NT2/D1 (cell line): ENCODE data around the gene NEGR1.

Experiments used
- DNase-seq: peaks from one replicate; pipeline ENCODE4 v3.0.0-alpha.2; 2011; ENCODE audit warnings: low read depth, low spot score
- H3K27me3 ChIP-seq: 2 replicates; pipeline ENCODE4 v1.6.0; 2011; ENCODE audit warnings: mild to moderate bottlenecking; ENCODE audit not compliant: insufficient read length, insufficient read depth
- H3K36me3 ChIP-seq: 2 replicates; pipeline ENCODE4 v1.6.1; 2011; ENCODE audit warnings: mild to moderate bottlenecking, low read length, mixed read lengths; ENCODE audit not compliant: insufficient read depth, insufficient read length
- H3K4me1 ChIP-seq: 2 replicates; pipeline ENCODE4 v1.5.1; 2011; ENCODE audit not compliant: insufficient read depth, insufficient read length
- H3K4me3 ChIP-seq: 2 replicates; pipeline ENCODE4 v1.5.1; 2011; ENCODE audit warnings: low read depth; ENCODE audit not compliant: insufficient read length
- H3K9ac ChIP-seq: 2 replicates; pipeline ENCODE4 v1.6.0; 2011; ENCODE audit warnings: low read depth; ENCODE audit not compliant: insufficient read length
- H3K9me3 ChIP-seq: 2 replicates; pipeline ENCODE4 v1.5.1; 2011; ENCODE audit warnings: mild to moderate bottlenecking, low read length; ENCODE audit not compliant: insufficient read depth
- SUZ12 ChIP-seq: IDR thresholded peaks from 2 replicates; pipeline ENCODE4 v1.6.1; 2011; ENCODE audit not compliant: insufficient read length, insufficient read depth; ENCODE audit errors: extremely low read depth
- YY1 ChIP-seq: IDR thresholded peaks from 2 replicates; pipeline ENCODE4 v1.6.1; 2011; ENCODE audit not compliant: insufficient read length, insufficient read depth
- ZNF274 ChIP-seq: IDR thresholded peaks from 2 replicates; pipeline ENCODE4 v1.6.1; 2011; ENCODE audit warnings: mild to moderate bottlenecking, low read depth, low read length

The NEGR1 gene

DNA sequence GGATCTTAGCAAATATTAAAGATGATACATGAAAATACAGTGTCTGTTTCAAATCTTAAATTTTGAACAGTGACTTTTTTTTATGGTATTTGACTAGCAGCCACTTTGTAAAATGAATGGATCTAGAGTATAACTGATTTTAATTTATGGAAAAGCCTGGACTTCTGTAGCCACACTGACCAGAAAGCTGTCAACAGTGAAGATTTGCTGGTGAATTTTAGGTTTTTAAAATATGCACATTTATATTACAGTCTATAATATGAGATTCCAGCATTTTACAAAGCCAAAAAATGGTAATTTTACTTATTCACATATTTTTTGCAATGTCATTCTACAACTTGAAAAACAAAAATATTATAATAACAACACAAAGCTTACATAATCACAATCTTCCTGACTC, 131.8 kb downstream of the NEGR1 start:
- H3K4me3 ChIP-seq = no peak overlapping the region
- H3K36me3 ChIP-seq = no peaks in the 10 kb centered on the region
- no peaks in the 10 kb centered on the region for H3K9me3 ChIP-seq
- H3K4me1 ChIP-seq = no peaks in the 10 kb centered on the region
- H3K9ac ChIP-seq = no peak overlapping the region
- TF ChIP-seq ZNF274 = no peak
- no peak for TF ChIP-seq SUZ12
- no peak for TF ChIP-seq YY1
- H3K27me3 ChIP-seq = no peaks in the 10 kb centered on the region
- DNase-seq = no peak

DNA sequence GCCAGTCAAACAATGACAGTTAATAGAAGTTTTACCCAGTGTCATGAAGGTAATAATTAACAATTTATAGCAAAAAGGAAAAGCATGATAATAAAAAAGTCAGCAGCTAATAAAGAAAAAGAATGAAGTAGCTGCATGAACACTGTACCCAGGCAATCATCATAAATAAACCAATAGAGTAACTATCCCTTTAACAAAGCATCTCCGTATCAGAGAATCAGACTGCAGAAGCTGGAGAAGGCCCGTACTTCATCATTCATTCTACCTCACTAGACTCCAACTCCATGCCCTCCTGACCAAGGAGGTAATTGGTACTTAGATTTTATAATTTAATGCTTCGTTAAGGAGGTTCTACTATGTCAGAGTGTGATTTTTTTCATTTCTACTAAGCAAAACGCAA, 140.5 kb downstream of the NEGR1 start:
- no peaks in the 10 kb centered on the region for H3K4me1 ChIP-seq
- 0 out of 2 replicates have a peak, but pooled peaks cover 6% of the 10 kb centered on the region for H3K9me3 ChIP-seq
- TF ChIP-seq ZNF274 (no peak), YY1 (no peak), SUZ12 (no peak)
- no peak overlapping the region for H3K9ac ChIP-seq
- DNase-seq = no peak
- H3K4me3 ChIP-seq = no peak overlapping the region
- H3K27me3 ChIP-seq = no peaks in the 10 kb centered on the region
- H3K36me3 ChIP-seq = no peaks in the 10 kb centered on the region

DNA sequence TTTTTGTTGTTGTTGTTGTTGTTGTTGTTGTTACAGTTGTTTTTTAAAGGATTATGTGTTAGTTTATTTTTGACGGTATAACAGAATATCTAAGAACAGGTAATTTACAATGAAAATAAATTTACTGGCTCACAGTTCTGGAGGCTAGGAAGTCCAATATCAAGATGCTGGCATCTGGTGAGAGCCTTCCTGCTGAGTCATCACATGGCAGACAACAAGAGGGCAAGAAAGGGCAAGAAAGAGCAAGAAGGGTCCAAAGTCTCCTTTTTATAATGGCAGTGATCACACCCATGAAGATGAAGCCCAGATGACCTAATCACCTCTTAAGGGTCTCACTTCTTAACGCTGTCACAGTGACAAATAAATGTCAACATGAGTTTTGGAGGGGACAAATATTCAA, 142.1 kb downstream of the NEGR1 start:
- H3K4me1 ChIP-seq = no peaks in the 10 kb centered on the region
- no peaks in the 10 kb centered on the region for H3K27me3 ChIP-seq
- H3K9ac ChIP-seq = no peak overlapping the region
- no peaks in the 10 kb centered on the region for H3K36me3 ChIP-seq
- H3K9me3 ChIP-seq = 0 out of 2 replicates have a peak, but pooled peaks cover 6% of the 10 kb centered on the region
- TF ChIP-seq YY1 (no peak), ZNF274 (no peak)
- DNase-seq = no peak
- no peak overlapping the region for H3K4me3 ChIP-seq

DNA sequence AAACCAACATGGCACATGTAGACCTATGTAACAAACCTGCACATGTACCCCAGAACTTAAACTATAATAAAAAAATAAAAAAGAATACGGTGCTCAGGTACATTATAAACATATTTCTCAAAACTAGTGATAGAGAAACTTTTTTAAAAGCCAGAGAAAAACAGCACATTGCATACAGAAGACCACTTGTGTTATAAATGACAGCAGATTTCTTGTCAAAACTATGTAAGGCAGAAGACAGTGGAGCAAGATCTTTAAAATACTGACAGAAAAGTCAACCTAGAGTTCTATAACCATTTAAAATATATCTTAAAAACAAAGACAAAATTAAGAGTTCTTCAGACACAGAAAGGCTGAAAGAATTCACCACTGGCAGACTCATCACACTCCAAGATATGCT, 144.7 kb downstream of the NEGR1 start:
- TF ChIP-seq YY1 (no peak), SUZ12 (no peak), ZNF274 (no peak)
- H3K9me3 ChIP-seq = 0 out of 2 replicates have a peak, but pooled peaks cover 6% of the 10 kb centered on the region
- no peaks in the 10 kb centered on the region for H3K27me3 ChIP-seq
- no peak for DNase-seq
- H3K9ac ChIP-seq = no peak overlapping the region
- H3K4me1 ChIP-seq = no peaks in the 10 kb centered on the region
- H3K36me3 ChIP-seq = no peaks in the 10 kb centered on the region
- no peak overlapping the region for H3K4me3 ChIP-seq

DNA sequence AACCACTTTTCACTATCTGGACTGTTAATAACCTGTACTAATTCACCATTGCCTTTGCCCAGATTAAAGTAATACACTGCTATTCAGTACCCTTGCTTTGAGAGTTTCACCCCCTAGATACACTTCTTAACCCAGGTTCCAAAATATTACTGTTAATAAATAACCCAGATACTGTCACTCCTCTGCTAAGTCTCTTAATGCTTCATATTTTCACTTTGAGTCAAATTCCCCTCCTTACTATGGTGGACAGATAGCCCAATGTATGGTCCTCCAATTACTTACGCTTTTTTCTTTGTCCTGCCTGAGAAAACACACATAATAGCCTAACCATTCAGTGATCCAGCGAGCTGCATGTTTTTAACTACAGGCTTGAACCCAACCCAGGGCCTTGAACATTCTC, 152.5 kb downstream of the NEGR1 start:
- H3K4me3 ChIP-seq = no peak overlapping the region
- no peaks in the 10 kb centered on the region for H3K4me1 ChIP-seq
- no peaks in the 10 kb centered on the region for H3K36me3 ChIP-seq
- no peaks in the 10 kb centered on the region for H3K9me3 ChIP-seq
- no peak overlapping the region for H3K9ac ChIP-seq
- no peaks in the 10 kb centered on the region for H3K27me3 ChIP-seq
- no peak for DNase-seq
- no peak for TF ChIP-seq SUZ12
- no peak for TF ChIP-seq YY1
- TF ChIP-seq ZNF274 = no peak

DNA sequence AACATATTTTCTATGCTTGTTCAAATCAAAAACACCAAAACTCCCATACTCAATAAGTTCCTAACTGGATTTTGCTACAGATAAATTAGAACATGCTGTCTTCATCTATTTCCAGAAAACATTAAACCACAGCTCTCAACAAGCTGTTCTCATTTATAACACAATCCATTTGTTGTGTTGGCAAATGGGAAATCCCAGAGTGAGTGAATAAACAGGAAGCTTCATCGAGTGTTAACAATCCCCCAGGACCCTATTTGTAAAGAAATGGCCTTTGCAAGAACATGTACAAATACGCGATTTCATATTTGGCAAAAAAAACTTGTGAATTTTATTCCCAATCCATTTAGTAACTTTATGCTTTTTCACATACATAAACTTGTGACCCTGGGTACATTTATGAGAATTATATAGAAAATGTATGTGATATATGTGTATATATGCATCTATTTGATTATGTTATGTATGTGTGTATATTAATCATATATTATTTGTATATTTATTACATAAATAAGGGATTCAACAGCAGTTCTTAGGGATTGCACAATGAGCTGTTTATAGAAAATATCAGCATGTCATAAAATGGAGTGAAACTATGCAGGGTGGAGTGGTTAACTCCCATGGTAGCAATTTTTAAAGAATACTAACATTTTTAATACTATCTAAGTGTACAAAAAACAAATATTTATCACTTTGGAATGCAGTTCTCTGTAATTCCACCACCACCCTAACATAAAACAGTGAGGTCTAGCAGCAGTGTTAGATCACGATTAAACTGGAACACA, 160.0 kb downstream of the NEGR1 start:
- H3K36me3 ChIP-seq = no peaks in the 10 kb centered on the region
- H3K4me1 ChIP-seq = no peaks in the 10 kb centered on the region
- no peak overlapping the region for H3K4me3 ChIP-seq
- no peaks in the 10 kb centered on the region for H3K27me3 ChIP-seq
- TF ChIP-seq YY1 (no peak), SUZ12 (no peak)
- H3K9ac ChIP-seq = no peak overlapping the region
- H3K9me3 ChIP-seq = no peaks in the 10 kb centered on the region
- DNase-seq = no peak

DNA sequence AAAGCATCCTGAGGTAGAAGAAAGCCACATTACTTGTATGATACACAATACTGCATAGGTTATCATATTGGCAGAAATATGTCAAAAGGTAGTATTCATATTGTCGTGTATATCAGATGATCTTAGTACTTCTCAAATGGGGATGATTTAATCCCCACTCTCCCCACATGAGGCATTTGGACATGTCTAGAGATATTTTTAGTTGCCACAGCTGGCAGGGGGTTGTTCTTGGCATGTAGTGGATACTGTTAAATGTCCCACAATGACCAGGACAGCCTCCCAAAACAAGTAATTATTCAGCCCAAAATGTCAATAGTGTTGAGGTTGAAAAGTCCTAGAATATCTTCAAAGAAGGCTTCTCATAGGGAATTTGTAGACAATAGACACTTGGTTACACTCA, 162.8 kb downstream of the NEGR1 start:
- Histone ChIP-seq H3K4me1 (no peaks in the 10 kb centered on the region), H3K36me3 (no peaks in the 10 kb centered on the region), H3K9ac (no peak overlapping the region), H3K9me3 (no peaks in the 10 kb centered on the region), H3K4me3 (no peak overlapping the region), H3K27me3 (no peaks in the 10 kb centered on the region)
- no peak for DNase-seq
- no peak for TF ChIP-seq ZNF274
